Endothelial cell of umbilical vein (primary cell): ENCODE measurements around the gene EML6.

Experiments
- CTCF ChIP-seq, 2 donors: IDR thresholded peaks; 1 replicate in 1 of 2; 2 replicates in 1 of 2; pipeline ENCODE4 v1.5.1; 2011; ENCODE audit warnings: low read length in 2 of 2, mild to moderate bottlenecking in 2 of 2, moderate library complexity in 2 of 2, control low read depth in 1 of 2, inconsistent platforms in 1 of 2, low read depth in 1 of 2; ENCODE audit not compliant: insufficient read depth in 1 of 2; ENCODE audit errors: extremely low read depth in 1 of 2
- EZH2 ChIP-seq: IDR thresholded peaks from 2 replicates; pipeline ENCODE4 v1.6.1; 2012; ENCODE audit warnings: borderline replicate concordance, low read depth, mild to moderate bottlenecking, moderate library complexity, low read length, inconsistent platforms; ENCODE audit not compliant: severe bottlenecking
- JUN ChIP-seq: IDR thresholded peaks from 2 replicates; pipeline ENCODE4 v1.6.1; 2011; ENCODE audit warnings: borderline replicate concordance, low read depth; ENCODE audit not compliant: insufficient read length, insufficient read depth
- MAX ChIP-seq: IDR thresholded peaks from 2 replicates; pipeline ENCODE4 v1.6.1; 2011; ENCODE audit not compliant: insufficient read depth, insufficient read length
- MYC ChIP-seq: IDR thresholded peaks from one replicate; pipeline ENCODE4 v1.6.1; 2011; ENCODE audit warnings: mild to moderate bottlenecking, low read depth, low read length
- POLR2AphosphoS5 ChIP-seq: IDR thresholded peaks from 2 replicates; pipeline ENCODE4 v1.6.1; 2012; ENCODE audit warnings: low read depth, mild to moderate bottlenecking, control low read depth, low read length, moderate library complexity; ENCODE audit not compliant: insufficient read depth

GRCh38 chr2:54723996-54724559 lies 616 bp downstream of the EML6 start:
- no peak for TF ChIP-seq CTCF (IDR thresholded peaks at IDR 0.05; ENCODE audit: extremely low read depth in 1 of 2, insufficient read depth in 1 of 2, low read depth in 1 of 2, low read length in 2 of 2)
- no peak for TF ChIP-seq JUN
- TF ChIP-seq MYC = no peak
- peak; percentile 10 for TF ChIP-seq EZH2
- no peak for TF ChIP-seq POLR2AphosphoS5
- no peak for TF ChIP-seq MAX
